BE2C (cell line): ENCODE results near the gene TMEM233.

Experiments
- DNase-seq: peaks from one replicate; pipeline ENCODE4 v3.0.0-alpha.2; 2020
- H3K27me3 ChIP-seq: fragments of 250-450 bp; sonication (Bioruptor Pico); 2 replicates; pipeline ENCODE4 v1.5.1; 2020; ENCODE audit warnings: mild to moderate bottlenecking
- H3K36me3 ChIP-seq: fragments of 250-450 bp; sonication (Bioruptor Pico); 2 replicates; pipeline ENCODE4 v1.5.1; 2020; ENCODE audit warnings: mild to moderate bottlenecking
- H3K4me1 ChIP-seq: fragments of 250-450 bp; sonication (Bioruptor Pico); 2 replicates; pipeline ENCODE4 v1.5.1; 2020
- H3K4me3 ChIP-seq: 2 replicates; pipeline ENCODE4 v1.5.1; 2011; ENCODE audit warnings: low read depth, low read length
- H3K9me3 ChIP-seq: fragments of 250-450 bp; sonication (Bioruptor Pico); 2 replicates; pipeline ENCODE4 v1.5.1; 2020
- CTCF ChIP-seq: IDR thresholded peaks from 2 replicates; pipeline ENCODE4 v1.5.1; 2012; ENCODE audit warnings: mild to moderate bottlenecking, low read depth, low read length

Gene TMEM233

DNA sequence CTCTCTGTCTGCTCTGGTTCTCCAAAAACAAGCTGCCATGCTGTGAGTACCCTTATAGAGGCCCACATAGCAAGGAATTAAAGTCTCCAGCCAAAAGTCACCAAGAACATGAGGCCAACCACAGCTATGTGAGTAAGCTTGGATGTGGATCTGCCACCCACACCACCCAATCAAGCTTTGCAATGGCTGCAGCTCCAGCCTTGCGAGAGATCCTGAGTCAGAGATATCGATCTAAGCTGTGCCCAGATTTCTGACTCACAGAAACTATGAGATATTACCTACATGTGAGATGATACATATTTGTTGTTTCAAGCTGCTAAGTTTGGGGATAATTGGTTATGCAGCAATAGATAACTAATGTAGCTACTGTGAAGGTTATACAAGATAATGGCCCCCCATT is 15.5 kb upstream of the TMEM233 start:
- Histone ChIP-seq H3K4me3 (no peak overlapping the region), H3K27me3 (peaks cover 3% of the 10 kb centered on the region; the same call in 1 of the 2 replicates), H3K9me3 (no peaks in the 10 kb centered on the region), H3K4me1 (no peaks in the 10 kb centered on the region), H3K36me3 (no peaks in the 10 kb centered on the region)
- DNase-seq, result no peak
- TF ChIP-seq CTCF, result no peak

GRCh38 chr12:119589097-119589496 is 4.5 kb upstream of the TMEM233 start:
- no peaks in the 10 kb centered on the region for H3K36me3 ChIP-seq
- no peak for TF ChIP-seq CTCF

DNA sequence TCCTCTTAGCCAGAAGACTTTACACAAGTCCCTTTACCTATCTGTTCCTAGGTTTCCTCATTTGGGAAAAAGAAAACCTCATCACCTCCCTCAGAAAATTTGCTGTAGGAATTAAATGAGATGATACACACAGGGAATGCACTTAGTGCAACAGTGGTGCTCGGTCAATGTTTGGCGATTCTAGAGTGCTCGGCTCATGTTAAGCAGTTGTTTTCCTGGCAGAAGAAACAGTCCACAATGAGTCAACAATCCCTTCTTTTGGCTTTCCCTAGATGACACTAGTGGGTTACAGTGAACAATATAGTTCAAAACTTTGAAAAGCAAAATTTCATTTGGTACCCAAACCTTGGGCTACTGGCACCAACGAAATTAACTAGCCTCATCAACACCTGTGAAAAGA is 3.9 kb upstream of the TMEM233 start:
- Histone ChIP-seq H3K4me1 (no peaks in the 10 kb centered on the region), H3K27me3 (peaks cover 29% of the 10 kb centered on the region), H3K4me3 (no peak overlapping the region), H3K9me3 (no peaks in the 10 kb centered on the region), H3K36me3 (no peaks in the 10 kb centered on the region)
- no peak for DNase-seq
- no peak for TF ChIP-seq CTCF

More at GRCh38 chr12:119589097-119589496, 4.5 kb upstream of the TMEM233 start:
- peaks cover 24% of the 10 kb centered on the region for H3K27me3 ChIP-seq
- H3K4me3 ChIP-seq, result no peak overlapping the region
- no peaks in the 10 kb centered on the region for H3K4me1 ChIP-seq
- H3K9me3 ChIP-seq, result no peaks in the 10 kb centered on the region
- DNase-seq, result no peak

- Histone ChIP-seq H3K4me3 (no peak overlapping the region), H3K9me3 (no peaks in the 10 kb centered on the region), H3K36me3 (no peaks in the 10 kb centered on the region), H3K4me1 (no peaks in the 10 kb centered on the region), H3K27me3 (peaks cover 42% of the 10 kb centered on the region)
- DNase-seq, result no peak
- TF ChIP-seq CTCF, result no peak
These were observed 1.3 kb upstream of the TMEM233 start for GRCh38 chr12:119592232-119592631.

DNA sequence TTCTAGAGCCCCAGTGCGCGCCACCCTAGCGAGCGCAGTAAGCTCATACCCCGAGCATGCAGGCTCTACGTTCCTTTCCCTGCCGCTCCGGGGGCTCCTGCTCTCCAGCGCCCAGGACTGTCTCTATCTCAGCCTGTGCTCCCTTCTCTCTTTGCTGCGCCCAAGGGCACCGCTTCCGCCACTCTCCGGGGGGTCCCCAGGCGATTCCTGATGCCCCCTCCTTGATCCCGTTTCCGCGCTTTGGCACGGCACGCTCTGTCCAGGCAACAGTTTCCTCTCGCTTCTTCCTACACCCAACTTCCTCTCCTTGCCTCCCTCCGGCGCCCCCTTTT is 791 bp downstream of the TMEM233 start:
- Histone ChIP-seq H3K4me1 (no peaks in the 10 kb centered on the region), H3K36me3 (no peaks in the 10 kb centered on the region), H3K9me3 (no peaks in the 10 kb centered on the region), H3K27me3 (peaks cover 42% of the 10 kb centered on the region), H3K4me3 (no peak overlapping the region)
- no peak for TF ChIP-seq CTCF
- DNase-seq, result no peak

DNA sequence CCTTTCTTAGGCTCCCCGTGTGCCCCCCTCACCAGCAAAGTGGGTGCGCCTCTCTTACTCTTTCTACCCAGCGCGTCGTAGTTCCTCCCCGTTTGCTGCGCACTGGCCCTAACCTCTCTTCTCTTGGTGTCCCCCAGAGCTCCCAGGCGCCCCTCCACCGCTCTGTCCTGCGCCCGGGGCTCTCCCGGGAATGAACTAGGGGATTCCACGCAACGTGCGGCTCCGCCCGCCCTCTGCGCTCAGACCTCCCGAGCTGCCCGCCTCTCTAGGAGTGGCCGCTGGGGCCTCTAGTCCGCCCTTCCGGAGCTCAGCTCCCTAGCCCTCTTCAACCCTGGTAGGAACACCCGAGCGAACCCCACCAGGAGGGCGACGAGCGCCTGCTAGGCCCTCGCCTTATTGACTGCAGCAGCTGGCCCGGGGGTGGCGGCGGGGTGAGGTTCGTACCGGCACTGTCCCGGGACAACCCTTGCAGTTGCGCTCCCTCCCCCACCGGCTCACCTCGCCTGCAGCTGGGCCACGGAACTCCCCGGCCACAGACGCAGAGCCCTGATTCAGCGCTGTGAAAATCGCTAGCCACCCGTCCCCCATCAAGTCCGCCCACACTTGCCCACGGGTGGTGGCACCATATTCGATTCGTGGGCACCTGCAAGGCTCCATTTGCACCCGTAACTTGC is 1.3 kb downstream of the TMEM233 start:
- H3K9me3 ChIP-seq, result no peaks in the 10 kb centered on the region
- DNase-seq, result no peak
- TF ChIP-seq CTCF, result no peak
- no peaks in the 10 kb centered on the region for H3K36me3 ChIP-seq
- H3K4me3 ChIP-seq, result no peak overlapping the region
- H3K4me1 ChIP-seq, result no peaks in the 10 kb centered on the region
- peaks cover 42% of the 10 kb centered on the region for H3K27me3 ChIP-seq
